GM12892 (cell line): ENCODE data around the gene CNIH3.

Experiments used
- DNase-seq: peaks from one replicate; pipeline ENCODE4 v3.0.0; 2011; ENCODE audit not compliant: insufficient read length
- FAIRE-seq: peaks from 2 replicates; lab custom pipeline; 2011; peaks lifted over from hg19 to GRCh38; lab: Jason Lieb, UNC
- POLR2A ChIP-seq: IDR thresholded peaks from 2 replicates; pipeline ENCODE4 v1.6.1; 2011; ENCODE audit warnings: low read depth, low read length, control low read depth
- POLR2AphosphoS5 ChIP-seq: IDR thresholded peaks from 2 replicates; pipeline ENCODE4 v1.6.1; 2011; ENCODE audit warnings: low read depth, low read length, control low read depth
- TAF1 ChIP-seq: IDR thresholded peaks from 2 replicates; pipeline ENCODE4 v1.6.1; 2011; ENCODE audit warnings: low read depth, mild to moderate bottlenecking, control low read depth, low read length, borderline replicate concordance

Gene CNIH3

GRCh38 chr1:224744521-224744920 lies 128.4 kb downstream of the CNIH3 start:
- DNase-seq (no peak), FAIRE-seq (no peak)
- no peak for TF ChIP-seq TAF1
- TF ChIP-seq POLR2AphosphoS5: no peak
- TF ChIP-seq POLR2A: no peak

GRCh38 chr1:224745394-224745793 lies 129.3 kb downstream of the CNIH3 start:
- DNase-seq (no peak), FAIRE-seq (no peak)
- no peak for TF ChIP-seq TAF1
- no peak for TF ChIP-seq POLR2AphosphoS5
- no peak for TF ChIP-seq POLR2A

- DNase-seq (no peak), FAIRE-seq (no peak)
- TF ChIP-seq POLR2A (no peak), TAF1 (no peak), POLR2AphosphoS5 (no peak)
Observed at GRCh38 chr1:224745924-224746323, 129.8 kb downstream of the CNIH3 start.

- no peak for TF ChIP-seq TAF1
- no peak for TF ChIP-seq POLR2AphosphoS5
- no peak for TF ChIP-seq POLR2A
- no peak for FAIRE-seq
- DNase-seq: no peak
Observed at GRCh38 chr1:224747578-224747977, 131.5 kb downstream of the CNIH3 start.

GRCh38 chr1:224749916-224750315 lies 133.8 kb downstream of the CNIH3 start:
- FAIRE-seq (no peak), DNase-seq (no peak)
- no peak for TF ChIP-seq POLR2AphosphoS5
- no peak for TF ChIP-seq TAF1
- no peak for TF ChIP-seq POLR2A

- DNase-seq (no peak), FAIRE-seq (no peak)
- TF ChIP-seq POLR2AphosphoS5 (no peak), POLR2A (no peak), TAF1 (no peak)
Observed at GRCh38 chr1:224751624-224752311, 135.7 kb downstream of the CNIH3 start.

GRCh38 chr1:224753491-224753890 lies 137.4 kb downstream of the CNIH3 start:
- FAIRE-seq (peak; percentile 27), DNase-seq (no peak)
- TF ChIP-seq TAF1: no peak
- no peak for TF ChIP-seq POLR2A
- TF ChIP-seq POLR2AphosphoS5: no peak

- TF ChIP-seq POLR2AphosphoS5 (no peak), POLR2A (no peak), TAF1 (no peak)
- DNase-seq (no peak), FAIRE-seq (no peak)
Observed at GRCh38 chr1:224755586-224755985, 139.5 kb downstream of the CNIH3 start.

- no peak for TF ChIP-seq POLR2AphosphoS5
- no peak for TF ChIP-seq POLR2A
- no peak for TF ChIP-seq TAF1
- FAIRE-seq (no peak), DNase-seq (no peak)
Observed at GRCh38 chr1:224757508-224757907, 141.4 kb downstream of the CNIH3 start.

GRCh38 chr1:224759135-224759534 lies 143.0 kb downstream of the CNIH3 start:
- no peak for DNase-seq
- no peak for FAIRE-seq
- no peak for TF ChIP-seq POLR2A
- TF ChIP-seq TAF1: no peak
- no peak for TF ChIP-seq POLR2AphosphoS5

GRCh38 chr1:224759681-224760091 lies 143.6 kb downstream of the CNIH3 start:
- TF ChIP-seq POLR2A (no peak), TAF1 (no peak), POLR2AphosphoS5 (no peak)
- FAIRE-seq: no peak
- DNase-seq: no peak

GRCh38 chr1:224760163-224760562 lies 144.0 kb downstream of the CNIH3 start:
- TF ChIP-seq POLR2A: no peak
- no peak for TF ChIP-seq POLR2AphosphoS5
- no peak for TF ChIP-seq TAF1
- DNase-seq (no peak), FAIRE-seq (no peak)
